HepG2 (cell line): ENCODE measurements around the gene CDK17. TPM values are rescaled to one million over a fixed set of nuclear protein-coding genes. Genes with fewer than 3 reads are reported as not detected.

Source experiments
- ATAC-seq: fragments of 200-7000 bp; cut with Tn5 transposase; 3 replicates; pipeline ENCODE4 v1.9.1; 2020; ENCODE audit warnings: mild to moderate bottlenecking, moderate library complexity
- BruUV-seq: library from RNA; stranded (reverse); fragments of 400-500 nt; replicated peaks from 2 replicates; lab custom pipeline; 2021; lab: Mats Ljungman, UMichigan
- CTCF ChIA-PET: fragments of 300-600 bp; formaldehyde crosslinking; extraction: SDS; loops from one replicate; lab custom pipeline; 2021; ENCODE audit warnings: low total read pairs, inconsistent platforms, low intra/inter-chr PET ratio; lab: Yijun Ruan, JAX
- POLR2A ChIA-PET: fragments of 350-600 bp; sonication (Branson Sonifier 250); formaldehyde crosslinking; loops from one replicate; lab custom pipeline; 2020; ENCODE audit warnings: antibody characterized with exemption, inconsistent platforms; lab: Yijun Ruan, JAX
- DNase-seq: peaks from one replicate; pipeline ENCODE4 v3.0.0-alpha.2; 2015; ENCODE audit warnings: low spot score
- FAIRE-seq: peaks from 3 replicates; lab custom pipeline; 2011; peaks lifted over from hg19 to GRCh38; lab: Jason Lieb, UNC
- H2AFZ ChIP-seq: one replicate; pipeline ENCODE4 v1.6.1; 2011; ENCODE audit warnings: low read length, inconsistent platforms
- H3K27ac ChIP-seq: fragments of 300-600 bp; 3 replicates; pipeline ENCODE4 v1.8.0; 2011; ENCODE audit warnings: mixed run types, mild to moderate bottlenecking, mixed read lengths, low read length, inconsistent platforms; ENCODE audit not compliant: insufficient read depth; ENCODE audit errors: extremely low read length
- H3K27me3 ChIP-seq, 2 experiments: fragments of 200-600 bp in 1 of 2; 2 replicates in 1 of 2; 3 replicates in 1 of 2; pipeline versions ENCODE4 v1.6.0 to v1.8.0; 2011; ENCODE audit warnings: low read length in 2 of 2, mild to moderate bottlenecking in 2 of 2, moderate library complexity in 2 of 2, inconsistent platforms in 1 of 2; ENCODE audit not compliant: insufficient read depth in 2 of 2, control insufficient read depth in 1 of 2
- H3K36me3 ChIP-seq, 2 experiments: fragments of 200-600 bp in 1 of 2; replicated peaks in 1 of 2; 2 replicates in 1 of 2; 3 replicates in 1 of 2; pipeline versions ENCODE4 v1.5.1 to v1.8.0; 2011; ENCODE audit warnings: low read length in 2 of 2, inconsistent platforms in 1 of 2; ENCODE audit not compliant: insufficient read depth in 2 of 2, control insufficient read depth in 1 of 2
- H3K4me1 ChIP-seq: 2 replicates; pipeline ENCODE4 v1.5.1; 2012; ENCODE audit warnings: low read length, inconsistent platforms; ENCODE audit not compliant: insufficient read depth
- H3K4me2 ChIP-seq: 2 replicates; pipeline ENCODE4 v1.6.0; 2011; ENCODE audit warnings: low read depth, low read length, inconsistent platforms
- H3K4me3 ChIP-seq, 3 experiments: fragments of 200-600 bp in 1 of 3; sonication (generic), shearing (Covaris generic) in 1 of 3; replicated peaks in 1 of 3; 2 replicates each; pipeline ENCODE4 v1.5.1; 2011 to 2016; ENCODE audit warnings: low read length in 3 of 3, inconsistent platforms in 2 of 3, low read depth in 2 of 3, mild to moderate bottlenecking in 2 of 3, control low read depth in 1 of 3, mixed read lengths in 1 of 3; ENCODE audit not compliant: insufficient read depth in 1 of 3
- H3K79me2 ChIP-seq: one replicate; pipeline ENCODE4 v1.6.1; 2011; ENCODE audit warnings: low read length, inconsistent platforms; ENCODE audit not compliant: insufficient read depth
- H3K9ac ChIP-seq: 2 replicates; pipeline ENCODE4 v1.6.0; 2011; ENCODE audit warnings: mild to moderate bottlenecking, low read depth, low read length, inconsistent platforms; ENCODE audit not compliant: insufficient read depth
- H3K9me3 ChIP-seq: 2 replicates; pipeline ENCODE4 v1.5.1; 2012; ENCODE audit warnings: mild to moderate bottlenecking, low read length
- H4K20me1 ChIP-seq: 2 replicates; pipeline ENCODE4 v1.6.0; 2011; ENCODE audit warnings: inconsistent platforms, mild to moderate bottlenecking, low read length, moderate library complexity; ENCODE audit not compliant: insufficient read depth
- CBX1 ChIP-seq: IDR thresholded peaks from one replicate; pipeline ENCODE4 v1.6.1; 2016; ENCODE audit warnings: antibody characterized with exemption, low read depth
- CCDC6 ChIP-seq: sonication (generic); formaldehyde crosslinking; IDR thresholded peaks from 2 replicates; pipeline ENCODE4 v1.8.1; 2022; ENCODE audit warnings: mild to moderate bottlenecking, missing genetic modification reagents, moderate library complexity
- DMTF1 ChIP-seq: sonication (generic); formaldehyde crosslinking; IDR thresholded peaks from 2 replicates; pipeline ENCODE4 v1.4.0; 2020; ENCODE audit warnings: mild to moderate bottlenecking, missing genetic modification reagents
- FIP1L1 ChIP-seq: fragments of 200-400 bp; formaldehyde crosslinking; IDR thresholded peaks from 2 replicates; pipeline ENCODE4 v1.6.1; 2018; ENCODE audit warnings: low read depth, mild to moderate bottlenecking, low read length, moderate library complexity, borderline replicate concordance; ENCODE audit not compliant: insufficient read depth
- ISX ChIP-seq: sonication (generic); formaldehyde crosslinking; conservative IDR thresholded peaks from 2 replicates; pipeline ENCODE4 v1.5.0; 2020; ENCODE audit warnings: missing genetic modification reagents
- NFKBIZ ChIP-seq: IDR thresholded peaks from 2 replicates; pipeline ENCODE4 v1.6.1; 2018; ENCODE audit warnings: missing genetic modification reagents, missing compliant biosample characterization
- RORA ChIP-seq: sonication (generic); formaldehyde crosslinking; IDR thresholded peaks from 2 replicates; pipeline ENCODE4 v1.5.0; 2020; ENCODE audit warnings: mild to moderate bottlenecking, missing genetic modification reagents, moderate library complexity
- STAG1 ChIP-seq: sonication (generic); formaldehyde crosslinking; IDR thresholded peaks from 2 replicates; pipeline ENCODE4 v1.4.0; 2020; ENCODE audit warnings: missing genetic modification reagents
- THAP11 ChIP-seq: IDR thresholded peaks from 2 replicates; pipeline ENCODE4 v1.6.1; 2016; ENCODE audit warnings: missing biosample characterization, missing genetic modification reagents
- ZBTB7A ChIP-seq: sonication (generic); formaldehyde crosslinking; IDR thresholded peaks from 2 replicates; pipeline ENCODE4 v1.8.0; 2022; ENCODE audit warnings: mild to moderate bottlenecking, missing genetic modification reagents
- ZNF292 ChIP-seq: sonication (generic); formaldehyde crosslinking; IDR thresholded peaks from 2 replicates; pipeline ENCODE4 v1.8.1; 2022; ENCODE audit warnings: mild to moderate bottlenecking, low read depth, missing genetic modification reagents, borderline replicate concordance
- ZNF331 ChIP-seq: sonication (generic); formaldehyde crosslinking; IDR thresholded peaks from 2 replicates; pipeline ENCODE4 v1.4.0; 2020; ENCODE audit warnings: missing genetic modification reagents
- ZNF343 ChIP-seq: sonication (generic); formaldehyde crosslinking; IDR thresholded peaks from 2 replicates; pipeline ENCODE4 v1.4.0; 2020; ENCODE audit warnings: mild to moderate bottlenecking, missing genetic modification reagents
- ZNF441 ChIP-seq: sonication (generic); formaldehyde crosslinking; IDR thresholded peaks from 2 replicates; pipeline ENCODE4 v1.7.0; 2021; ENCODE audit warnings: missing genetic modification reagents, borderline replicate concordance
- ZNF496 ChIP-seq: sonication (generic); formaldehyde crosslinking; IDR thresholded peaks from 2 replicates; pipeline ENCODE4 v1.8.1; 2023; ENCODE audit warnings: mild to moderate bottlenecking, moderate library complexity, missing genetic modification reagents; ENCODE audit not compliant: insufficient replicate concordance
- ZNF530 ChIP-seq: sonication (generic); formaldehyde crosslinking; IDR thresholded peaks from 2 replicates; pipeline ENCODE4 v1.5.0; 2020; ENCODE audit warnings: low read depth, mild to moderate bottlenecking, missing genetic modification reagents
- ZNF746 ChIP-seq: sonication (generic); formaldehyde crosslinking; IDR thresholded peaks from 2 replicates; pipeline ENCODE4 v1.8.0; 2022; ENCODE audit warnings: mild to moderate bottlenecking, missing genetic modification reagents
- WGBS: methylation state at CpG from one replicate; pipeline ENCODE4 v1.1.6; 2017; ENCODE audit warnings: low lambda C conversion rate; 5-methylcytosine and 5-hydroxymethylcytosine counted together
- in situ Hi-C: cut with HindIII; loops from 2 replicates; pipeline ENCODE4 v1.10.0; 2017; ENCODE audit warnings: low pct_unique_long_range_greater_than_20kb; ENCODE audit not compliant: extremely low pct_ligation_motif_present
- intact Hi-C: fragments of 100-400 bp; cut with micrococcal nuclease; formaldehyde crosslinking; loops from one replicate; pipeline ENCODE4 v1.10.0; 2022; ENCODE audit not compliant: unreplicated experiment
- polyA plus RNA-seq, 8 experiments: library from polyadenylated mRNA; depleted of rRNA in 3 of 8; stranded (reverse) in 7 of 8; unstranded in 1 of 8; fragments of >200 nt; fragmentation: Illumina TruSeq in 4 of 8; extraction: Trizol in 4 of 8; gene quantifications; 2 replicates each; pipeline versions ENCODE4 v1.2.1 to v1.2.3, GENCODE V29; 2011 to 2016; ENCODE audit warnings: low read depth in 4 of 8, missing spikeins in 1 of 8, mixed read lengths in 1 of 8; ENCODE audit not compliant: insufficient read depth in 1 of 8
- total RNA-seq, 5 experiments: library from RNA; depleted of rRNA; stranded (reverse); fragments of >200 nt; fragmentation: Illumina TruSeq; extraction: Trizol; gene quantifications; 2 replicates each; pipeline ENCODE4 v1.2.3, GENCODE V29; 2016; ENCODE audit warnings: low read depth in 1 of 5

The CDK17 gene
- total and polyA plus RNA-seq, 2 of the 13 experiments (the other 11 are each of a cell fraction or from before 2014, with no cell fraction given): 9.9 to 22.3 TPM

- FAIRE-seq (no peak), DNase-seq (no peak), ATAC-seq (no peak)
- H3K79me2 ChIP-seq: no peaks in the 10 kb centered on the region
- BruUV-seq: no TSS peak
- POLR2A ChIA-PET: no interaction called here
- no peak overlapping the region for H3K4me3 ChIP-seq
- no peak overlapping the region for H3K9ac ChIP-seq
- H3K4me1 ChIP-seq: peaks cover 9% of the 10 kb centered on the region
- TF ChIP-seq CBX1 (no peak), ZNF292 (CRISPR knock-in tag) (no peak), STAG1 (CRISPR knock-in tag) (0 out of 2 replicates have a peak, but pooled peaks have one; percentile 8), ZNF530 (no peak), ZNF496 (no peak), CCDC6 (CRISPR knock-in tag) (no peak), THAP11 (no peak)
- H3K4me2 ChIP-seq: no peak overlapping the region
- intact Hi-C loops (no loop called here), in situ Hi-C loops (no loop called here)
- no peaks in the 10 kb centered on the region for H4K20me1 ChIP-seq
- H3K36me3 ChIP-seq: peaks cover 0 to 8% of the 10 kb centered on the region in 2 experiments; a peak in 2 of 5 replicates
- H2AFZ ChIP-seq: no peak overlapping the region
- H3K27me3 ChIP-seq: no peaks in the 10 kb centered on the region
- CTCF ChIA-PET: no interaction called here
- no peak overlapping the region for H3K27ac ChIP-seq
- no peaks in the 10 kb centered on the region for H3K9me3 ChIP-seq
These were observed 96.6 kb downstream of the CDK17 start for GRCh38 chr12:96303653-96304052.

- ATAC-seq: no peak
These were observed 97.4 kb downstream of the CDK17 start for GRCh38 chr12:96302687-96303310.

More at GRCh38 chr12:96302687-96303310, 97.4 kb downstream of the CDK17 start:
- H4K20me1 ChIP-seq: no peaks in the 10 kb centered on the region
- 75% methylated on average over 2 of the region's 2 CpGs for WGBS
- in situ Hi-C loops: no loop called here
- FAIRE-seq: no peak
- no peak for DNase-seq
- H3K9me3 ChIP-seq: no peaks in the 10 kb centered on the region
- no peak overlapping the region for H3K4me2 ChIP-seq
- peaks cover 0 to 8% of the 10 kb centered on the region in 2 experiments; a peak in 2 of 5 replicates for H3K36me3 ChIP-seq
- intact Hi-C loops: no loop called here
- CTCF ChIA-PET: no interaction called here
- TF ChIP-seq FIP1L1 (no peak), RORA (CRISPR knock-in tag) (no peak), ZNF331 (CRISPR knock-in tag) (no peak), ZNF441 (CRISPR knock-in tag) (no peak), NFKBIZ (CRISPR knock-in tag) (no peak), ISX (CRISPR knock-in tag) (no peak), ZBTB7A (CRISPR knock-in tag) (no peak), ZNF343 (no peak), DMTF1 (CRISPR knock-in tag) (no peak), ZNF746 (no peak)
- no peak overlapping the region for H3K27ac ChIP-seq
- no peak overlapping the region for H3K9ac ChIP-seq
- H2AFZ ChIP-seq: no peak overlapping the region
- H3K4me1 ChIP-seq: peaks cover 9% of the 10 kb centered on the region
- BruUV-seq: no TSS peak
- POLR2A ChIA-PET: no interaction called here
- H3K79me2 ChIP-seq: no peaks in the 10 kb centered on the region
- no peaks in the 10 kb centered on the region for H3K27me3 ChIP-seq
- H3K4me3 ChIP-seq: no peak overlapping the region
